A673 (cell line): ENCODE results near the gene PARP6.

Experiments
- CTCF ChIP-seq: fragments of 300-800, 200-600 bp; sonication (generic); conservative IDR thresholded peaks from 2 replicates; pipeline ENCODE4 v1.5.1; 2017; ENCODE audit warnings: low read depth, mild to moderate bottlenecking, antibody characterized with exemption, low read length, moderate library complexity, mixed read lengths
- EZH2 ChIP-seq: fragments of 200-600 bp; sonication (generic); IDR thresholded peaks from 2 replicates; pipeline ENCODE4 v1.6.1; 2017; ENCODE audit warnings: borderline replicate concordance, low read depth, mild to moderate bottlenecking, mixed read lengths, antibody characterized with exemption, low read length; ENCODE audit not compliant: poor library complexity, severe bottlenecking

- TF ChIP-seq CTCF = no peak
- TF ChIP-seq EZH2 = no peak
These were observed 2.6 kb downstream of the PARP6 start for GRCh38 chr15:72269739-72270138.
